GM15510 (cell line): ENCODE measurements around the gene ADCY4.

Experiments used
- POLR2A ChIP-seq: IDR thresholded peaks from 3 replicates; pipeline ENCODE4 v1.6.1; 2011; ENCODE audit warnings: borderline replicate concordance; ENCODE audit not compliant: insufficient read length; ENCODE audit errors: extremely low read depth

ADCY4 gene

DNA sequence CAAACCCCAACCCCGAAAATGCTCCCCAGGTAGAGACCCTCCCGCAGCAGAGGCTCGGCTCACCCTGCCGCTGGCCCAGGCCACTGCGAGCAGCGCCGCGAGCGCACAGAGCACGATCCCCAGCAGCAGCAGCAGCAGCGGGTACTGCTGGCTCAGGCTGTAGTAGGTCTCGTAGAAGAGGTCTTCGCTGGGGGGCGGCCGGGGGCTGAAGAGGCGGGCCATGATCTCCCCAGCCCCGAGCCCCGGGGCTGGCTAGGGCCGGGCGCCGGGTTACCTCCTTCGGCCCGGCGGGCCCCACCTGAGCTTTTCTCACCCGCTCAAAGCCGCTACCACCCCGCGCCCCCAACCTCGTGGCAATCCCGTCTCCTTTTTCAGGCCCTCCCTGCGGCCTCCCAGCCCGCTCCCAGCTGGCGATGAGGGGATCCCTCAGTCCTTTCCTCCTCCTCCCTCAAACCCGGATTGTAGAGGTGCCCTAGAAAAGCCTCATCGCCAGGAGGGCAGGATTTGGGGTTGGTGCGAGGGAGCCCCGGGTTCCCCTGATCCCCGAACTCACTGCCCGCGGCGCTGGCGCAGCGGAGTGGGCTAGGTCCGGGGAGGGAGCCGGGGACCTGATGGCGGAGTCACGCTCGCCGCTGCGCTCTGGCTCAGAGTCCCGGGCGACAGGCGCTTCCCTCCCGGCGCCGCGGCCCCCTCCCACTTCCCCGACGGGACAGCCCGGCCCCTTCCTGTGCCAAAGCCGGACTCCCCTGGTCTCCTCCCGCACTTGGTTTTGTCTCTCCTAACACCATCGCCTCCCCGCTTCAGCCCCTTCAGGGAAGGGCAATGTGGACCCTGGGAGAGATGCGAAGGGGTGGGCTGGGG, at the start of gene ADCY4:
Gene ADCY4 (minus strand): TSS at position 641 of the 861 bp plus-strand sequence. CDS start 419 bp downstream, at position 222.
- TF ChIP-seq POLR2A = no peak

DNA sequence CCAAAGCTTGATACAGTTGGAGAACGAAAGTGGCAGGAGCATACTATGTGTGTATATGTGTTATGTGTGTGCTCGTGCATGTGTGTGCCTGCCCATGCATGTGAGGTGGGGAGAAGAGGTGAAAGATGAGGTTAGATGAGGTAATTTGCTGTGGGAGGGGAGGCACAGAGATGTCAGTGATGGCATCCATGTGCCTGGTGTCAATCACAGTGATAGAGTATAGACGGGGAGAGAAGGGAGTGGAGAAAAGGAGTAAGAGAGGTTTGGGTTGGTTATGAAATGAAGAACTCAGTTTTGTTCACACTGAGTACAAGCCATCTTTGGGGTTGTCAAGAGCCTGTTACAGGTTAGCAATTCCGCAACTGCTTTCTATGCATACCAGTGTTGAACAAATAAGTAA, 49.3 kb upstream of the ADCY4 start:
- TF ChIP-seq POLR2A = no peak

DNA sequence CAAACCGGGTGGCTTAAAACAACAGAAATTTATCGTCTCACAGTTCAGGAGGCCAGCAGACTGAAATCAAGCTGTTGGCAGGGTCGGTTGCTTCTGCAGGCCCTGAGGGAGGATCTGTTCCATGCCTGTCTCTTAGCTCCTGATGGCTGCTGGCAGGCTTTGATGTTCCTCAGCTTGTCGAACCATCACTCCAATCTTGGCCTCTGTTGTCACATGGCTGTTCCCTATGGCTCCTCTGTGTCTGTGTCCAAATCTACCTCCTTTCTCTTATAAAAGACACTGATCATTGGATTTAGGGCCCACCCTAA, 47.1 kb upstream of the ADCY4 start:
- no peak for TF ChIP-seq POLR2A

DNA sequence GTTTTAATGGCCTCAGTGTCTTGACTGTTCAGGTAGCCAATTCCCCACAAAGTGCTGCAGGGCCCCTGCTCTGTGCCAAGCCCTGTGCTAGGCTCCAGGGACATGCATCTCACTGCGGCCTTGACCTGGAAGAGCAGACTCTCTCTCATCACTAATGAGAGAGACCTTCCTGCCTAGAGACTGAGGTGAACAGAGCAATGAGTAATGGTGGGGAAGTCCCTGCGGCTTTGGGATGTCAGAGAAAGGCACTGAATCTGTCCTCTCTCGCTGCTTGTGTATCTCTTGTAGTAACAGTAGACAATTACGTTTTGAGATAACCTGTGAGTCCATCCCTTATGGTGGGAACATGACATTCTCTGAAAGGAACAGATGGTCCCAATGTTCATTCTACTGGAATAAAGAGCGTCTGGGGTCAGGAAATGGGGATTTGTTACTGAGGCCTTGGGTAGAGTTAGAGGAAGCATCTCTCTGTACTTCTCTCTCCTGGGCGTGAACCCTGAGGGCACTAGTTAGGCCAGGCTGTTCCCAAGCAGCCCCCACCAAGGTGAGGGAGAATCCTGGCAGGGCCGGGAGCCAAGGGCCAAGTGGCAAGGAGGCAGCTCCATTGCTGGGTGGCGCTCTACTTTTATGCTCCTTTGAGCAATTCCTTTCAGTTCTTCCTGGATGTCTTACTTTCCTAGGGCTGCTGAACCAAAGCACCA, 46.6 kb upstream of the ADCY4 start:
- TF ChIP-seq POLR2A = no peak

DNA sequence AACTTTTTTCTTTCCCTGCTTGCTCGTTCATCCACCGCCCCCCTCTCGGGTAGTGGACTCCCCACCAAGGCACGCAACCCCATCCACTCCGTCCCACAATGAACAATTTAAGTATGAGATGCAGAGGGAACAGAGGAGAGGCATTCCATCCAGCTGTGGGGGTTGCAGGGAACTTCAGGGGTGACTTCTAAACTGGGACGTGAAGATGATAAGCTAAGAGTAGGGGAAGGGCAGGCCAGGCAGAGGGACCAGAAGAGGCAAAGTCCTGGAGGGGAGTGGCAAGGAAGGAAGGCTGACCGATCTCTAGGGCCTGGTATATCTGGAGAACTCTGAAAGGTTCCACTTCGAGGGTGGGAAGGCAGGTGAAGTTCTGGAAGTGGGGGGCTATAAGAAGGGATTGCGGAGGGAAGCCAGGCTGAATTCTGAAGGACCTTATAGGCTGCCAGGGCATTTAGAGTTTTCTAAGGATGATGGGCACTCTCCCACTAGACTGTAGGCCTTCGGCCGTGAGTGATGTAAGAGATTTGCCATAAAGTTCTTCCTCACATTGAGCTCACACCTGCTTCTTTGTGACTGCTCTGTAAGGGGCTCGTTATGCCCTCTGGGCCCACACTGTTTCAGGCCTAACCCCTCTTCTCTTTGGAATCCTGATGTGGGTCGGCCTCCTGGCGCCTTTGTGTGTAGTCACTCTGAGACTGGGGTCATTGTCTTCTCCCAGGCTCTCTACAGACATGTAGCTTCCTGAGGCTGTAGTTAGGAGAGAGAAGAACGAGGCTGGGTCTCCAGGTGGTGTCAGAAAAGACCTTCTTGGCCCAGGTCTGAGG, 45.2 kb upstream of the ADCY4 start:
- no peak for TF ChIP-seq POLR2A

DNA sequence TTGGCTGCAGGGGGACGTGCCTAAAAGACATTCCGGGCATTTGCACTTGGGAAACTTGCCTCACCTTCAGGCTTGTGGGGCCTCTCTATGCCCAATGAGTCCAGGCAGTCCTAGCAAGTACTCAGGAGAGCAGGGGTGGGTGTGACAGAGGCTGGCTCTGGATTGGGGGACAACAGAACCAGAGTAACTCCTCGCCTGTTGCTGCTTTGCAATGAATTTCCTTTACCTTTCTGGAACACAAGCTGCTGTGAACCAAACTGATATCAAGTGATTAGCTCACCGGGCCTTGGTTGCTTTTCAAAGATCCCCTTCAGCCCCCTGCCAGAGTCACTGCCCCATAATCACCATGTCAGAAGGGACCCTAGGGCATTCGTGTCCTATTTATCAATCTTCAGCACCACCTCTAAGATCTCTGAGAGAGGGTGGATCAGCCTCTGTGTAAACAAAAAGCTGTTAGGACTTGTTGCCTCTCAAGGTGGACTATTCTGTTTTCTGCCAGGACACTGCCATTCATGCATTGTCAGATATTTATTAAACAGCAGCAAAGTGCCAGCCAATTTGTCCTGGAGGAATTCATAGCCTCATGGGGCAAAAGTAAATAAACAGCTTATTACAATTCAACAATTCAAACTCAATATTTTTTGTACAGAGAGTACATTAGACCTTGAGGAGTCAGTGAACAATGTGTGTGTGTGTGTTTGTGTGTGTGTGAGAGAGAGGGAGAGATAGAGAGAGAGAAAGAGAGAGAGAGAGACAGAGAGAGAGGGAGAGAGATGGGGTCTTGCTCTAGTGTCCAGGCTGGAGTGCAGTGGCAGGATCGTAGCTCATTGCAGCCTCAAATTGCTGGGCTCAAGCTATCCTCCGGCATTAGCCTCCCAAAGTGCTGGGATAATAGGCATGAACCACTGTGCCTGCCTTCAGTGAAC, 44.4 kb upstream of the ADCY4 start:
- no peak for TF ChIP-seq POLR2A

DNA sequence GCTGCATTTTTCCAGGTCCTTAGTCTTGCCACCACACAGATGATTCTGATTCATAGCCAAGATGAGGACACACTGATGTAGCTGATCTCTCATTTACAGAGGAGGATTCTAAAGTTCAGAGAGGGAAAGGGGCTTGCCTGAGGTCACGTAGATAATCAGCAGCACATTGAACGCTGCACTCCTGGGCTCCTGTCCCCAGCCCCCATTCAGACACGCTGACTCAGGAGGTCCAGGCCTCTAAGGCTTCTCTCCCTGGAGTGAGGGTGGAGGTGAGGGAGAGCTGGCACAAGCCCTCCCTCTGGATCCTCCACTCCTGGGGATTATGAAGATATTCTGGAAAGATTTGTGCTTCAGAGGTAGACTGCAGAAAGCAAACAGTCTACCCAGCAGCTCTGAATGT, 43.5 kb upstream of the ADCY4 start:
- TF ChIP-seq POLR2A = no peak

DNA sequence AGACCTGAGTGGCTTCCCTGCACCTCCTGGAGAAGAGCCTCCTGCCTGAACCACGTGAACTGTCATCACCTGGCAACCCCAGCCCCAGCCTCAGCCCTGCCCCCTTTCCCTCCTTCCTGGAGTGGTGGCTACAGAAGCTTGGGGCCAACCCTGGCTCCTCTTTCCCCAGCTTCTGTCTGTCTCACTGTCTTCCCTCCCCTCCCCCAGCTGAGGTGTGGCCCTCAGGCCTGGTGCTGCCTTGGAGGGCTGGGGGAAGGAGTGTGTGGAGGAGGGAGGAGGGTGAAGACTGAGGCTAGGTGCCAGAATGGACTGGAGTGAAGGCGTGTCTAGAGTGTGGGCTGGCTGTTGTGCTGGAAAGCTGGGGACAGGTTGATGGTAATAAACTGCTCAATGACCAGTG, 42.8 kb upstream of the ADCY4 start:
- no peak for TF ChIP-seq POLR2A

DNA sequence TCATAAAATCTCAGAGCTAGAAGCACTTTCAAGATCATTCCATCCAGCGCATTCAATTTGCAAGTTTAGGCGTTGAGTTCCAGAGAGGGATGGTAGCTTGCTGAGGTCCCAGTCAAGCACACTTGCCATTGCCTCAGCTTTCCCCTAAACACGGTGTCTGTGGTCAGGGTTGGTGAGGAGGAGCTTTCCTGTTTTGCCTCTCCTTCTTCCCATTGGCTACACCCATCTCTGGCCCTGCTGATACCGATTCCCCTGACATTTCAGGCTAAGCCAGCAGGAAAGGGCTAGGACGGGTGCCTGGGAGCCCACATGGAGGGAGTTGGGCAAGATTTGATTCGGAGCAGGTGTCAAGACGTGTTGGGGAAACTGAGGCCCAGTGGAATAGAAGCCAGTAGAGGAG, 42.3 kb upstream of the ADCY4 start:
- TF ChIP-seq POLR2A = no peak

DNA sequence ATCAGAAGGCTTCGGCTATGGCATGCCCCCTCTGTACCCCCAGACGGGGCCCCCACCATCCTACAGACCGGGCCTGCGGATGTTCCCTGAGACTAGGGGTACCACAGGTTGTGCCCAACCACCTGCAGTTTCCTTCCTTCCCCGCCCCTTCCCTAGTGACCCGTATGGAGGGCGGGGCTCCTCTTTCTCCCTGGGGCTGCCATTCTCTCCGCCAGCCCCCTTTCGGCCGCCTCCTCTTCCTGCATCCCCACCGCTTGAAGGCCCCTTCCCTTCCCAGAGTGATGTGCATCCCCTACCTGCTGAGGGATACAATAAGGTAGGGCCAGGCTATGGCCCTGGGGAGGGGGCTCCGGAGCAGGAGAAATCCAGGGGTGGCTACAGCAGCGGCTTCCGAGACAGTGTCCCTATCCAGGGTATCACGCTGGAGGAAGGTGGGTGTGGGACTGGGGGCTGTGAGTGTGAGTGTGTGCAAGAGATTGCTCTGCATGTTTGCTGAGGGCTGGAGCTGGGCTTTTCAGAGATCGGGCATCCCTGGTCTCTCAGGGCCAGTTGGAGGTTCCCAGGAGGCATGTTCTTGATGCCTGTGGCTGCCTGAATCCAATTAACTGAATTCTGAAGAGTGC, 41.7 kb upstream of the ADCY4 start:
- no peak for TF ChIP-seq POLR2A

DNA sequence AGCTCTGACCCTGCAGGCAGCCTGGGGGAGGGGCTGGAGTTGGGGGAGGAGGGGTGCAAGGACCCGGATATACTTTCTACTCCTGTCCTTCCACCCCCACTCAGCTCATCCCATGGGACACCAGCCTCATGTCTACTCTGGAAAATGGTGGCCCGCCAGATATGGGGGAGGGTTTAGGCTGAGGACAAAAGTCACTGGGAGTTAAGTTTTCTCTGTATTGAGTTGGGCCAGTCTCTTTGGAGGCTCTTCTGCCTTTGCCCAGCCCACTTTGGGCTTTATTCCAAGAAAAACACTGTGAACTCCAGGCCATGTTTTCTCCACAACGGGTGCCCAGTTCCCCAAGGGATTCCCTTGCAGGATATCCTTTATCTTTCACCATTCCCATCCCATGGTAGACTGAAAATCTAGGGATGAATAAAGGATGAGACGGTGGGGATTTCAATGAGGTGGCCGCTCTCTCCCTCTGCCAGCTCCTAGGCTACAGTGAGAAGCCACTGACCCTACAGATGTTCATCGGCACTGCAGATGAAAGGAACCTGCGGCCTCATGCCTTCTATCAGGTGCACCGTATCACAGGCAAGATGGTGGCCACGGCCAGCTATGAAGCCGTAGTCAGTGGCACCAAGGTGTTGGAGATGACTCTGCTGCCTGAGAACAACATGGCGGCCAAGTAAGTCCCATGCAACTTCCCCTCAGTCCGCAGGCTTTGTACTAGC, 38.0 kb upstream of the ADCY4 start:
- TF ChIP-seq POLR2A = no peak

DNA sequence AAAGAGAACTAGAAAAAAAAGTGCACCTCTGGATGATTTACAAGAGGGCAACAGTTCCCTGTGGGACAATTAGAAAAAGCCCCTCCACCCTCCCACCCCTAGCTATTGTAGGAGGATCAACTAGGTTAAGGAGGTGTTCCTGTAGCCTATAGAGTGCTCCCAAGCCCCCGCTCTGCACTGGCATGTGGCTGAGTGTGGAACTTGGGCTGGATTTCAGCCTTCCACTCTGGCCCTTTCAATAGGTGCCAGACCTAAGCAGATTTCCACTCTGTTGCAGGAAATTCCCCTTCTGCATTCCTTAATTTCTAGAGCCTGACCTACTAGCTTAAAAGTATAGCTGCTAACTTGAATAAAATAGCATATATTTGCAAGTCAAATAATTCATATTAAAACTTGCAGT, 35.9 kb upstream of the ADCY4 start:
- TF ChIP-seq POLR2A = no peak
